ENCODE data around the gene BHLHE41. TPM values are rescaled to one million over a fixed set of nuclear protein-coding genes. Genes with fewer than 3 reads are reported as not detected.

Gene BHLHE41
- total and polyA plus RNA-seq, 2 donors (not counting 1 experiment from before 2014, with no cell fraction given): 2.3 to 2.4 TPM

DNA sequence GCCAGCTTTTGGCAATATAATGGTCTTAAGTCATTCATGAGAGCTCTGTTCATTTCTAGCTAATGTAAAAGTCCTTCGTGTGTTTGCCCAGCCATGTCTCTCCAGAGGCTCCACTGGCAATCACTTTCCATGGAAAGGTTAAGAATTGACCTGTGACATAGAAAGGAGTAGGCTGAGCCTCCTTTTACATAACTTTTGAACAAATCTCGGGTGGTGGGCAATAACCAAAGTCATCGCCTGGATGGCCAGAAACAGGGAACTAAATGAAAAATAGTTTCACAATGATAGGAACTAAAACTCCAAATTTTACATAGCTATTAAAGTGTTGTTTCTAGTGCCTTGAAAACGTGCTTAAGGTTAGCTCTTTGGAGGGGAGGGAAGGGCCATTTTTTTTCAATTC lies 6.5 kb downstream of the BHLHE41 start:
- H3K4me1 ChIP-seq (ENCODE audit: control insufficient read depth, extremely low read depth, insufficient read depth, low read length): peaks cover 2% of the 10 kb centered on the region
- H3K36me3 ChIP-seq (ENCODE audit: control insufficient read depth, insufficient read depth, low read length): no peaks in the 10 kb centered on the region
- no peak overlapping the region for H3K9ac ChIP-seq (ENCODE audit: insufficient read depth, low read length)
- H4K20me1 ChIP-seq (ENCODE audit: control insufficient read depth, extremely low read depth, insufficient read depth, low read length): no peaks in the 10 kb centered on the region
- H3K4me3 ChIP-seq (replicated peaks in 1 of 4; ENCODE audit: control extremely low read depth in 1 of 4, insufficient read depth in 1 of 4, low read depth in 3 of 4, low read length in 4 of 4): no peak overlapping the region
- no peak overlapping the region for H2AFZ ChIP-seq (ENCODE audit: low read length)
- DNase-seq (ENCODE audit: low read depth in 2 of 2): no peak
- H3K9me3 ChIP-seq (ENCODE audit: control insufficient read depth, insufficient read depth, low read depth, low read length): no peaks in the 10 kb centered on the region
- TF ChIP-seq, protein P1, sequence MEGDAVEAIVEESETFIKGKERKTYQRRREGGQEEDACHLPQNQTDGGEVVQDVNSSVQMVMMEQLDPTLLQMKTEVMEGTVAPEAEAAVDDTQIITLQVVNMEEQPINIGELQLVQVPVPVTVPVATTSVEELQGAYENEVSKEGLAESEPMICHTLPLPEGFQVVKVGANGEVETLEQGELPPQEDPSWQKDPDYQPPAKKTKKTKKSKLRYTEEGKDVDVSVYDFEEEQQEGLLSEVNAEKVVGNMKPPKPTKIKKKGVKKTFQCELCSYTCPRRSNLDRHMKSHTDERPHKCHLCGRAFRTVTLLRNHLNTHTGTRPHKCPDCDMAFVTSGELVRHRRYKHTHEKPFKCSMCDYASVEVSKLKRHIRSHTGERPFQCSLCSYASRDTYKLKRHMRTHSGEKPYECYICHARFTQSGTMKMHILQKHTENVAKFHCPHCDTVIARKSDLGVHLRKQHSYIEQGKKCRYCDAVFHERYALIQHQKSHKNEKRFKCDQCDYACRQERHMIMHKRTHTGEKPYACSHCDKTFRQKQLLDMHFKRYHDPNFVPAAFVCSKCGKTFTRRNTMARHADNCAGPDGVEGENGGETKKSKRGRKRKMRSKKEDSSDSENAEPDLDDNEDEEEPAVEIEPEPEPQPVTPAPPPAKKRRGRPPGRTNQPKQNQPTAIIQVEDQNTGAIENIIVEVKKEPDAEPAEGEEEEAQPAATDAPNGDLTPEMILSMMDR (conservative IDR thresholded peaks at IDR 0.05 in 1 of 2, IDR thresholded peaks at IDR 0.05 in 1 of 2; ENCODE audit: low read depth in 1 of 2, low read length in 2 of 2): no peak
- no peak for TF ChIP-seq EZH2 (IDR thresholded peaks at IDR 0.05; ENCODE audit: low read length, missing control alignments)
- no peak overlapping the region for H3K27ac ChIP-seq (ENCODE audit: insufficient read depth, low read length)
- no peaks in the 10 kb centered on the region for H3K79me2 ChIP-seq (ENCODE audit: control insufficient read depth, insufficient read depth, low read length)
- H3K27me3 ChIP-seq (ENCODE audit: control insufficient read depth, insufficient read depth, low read length): no peaks in the 10 kb centered on the region
- no peak overlapping the region for H3K4me2 ChIP-seq (ENCODE audit: extremely low read depth, insufficient read depth, low read length)

DNA sequence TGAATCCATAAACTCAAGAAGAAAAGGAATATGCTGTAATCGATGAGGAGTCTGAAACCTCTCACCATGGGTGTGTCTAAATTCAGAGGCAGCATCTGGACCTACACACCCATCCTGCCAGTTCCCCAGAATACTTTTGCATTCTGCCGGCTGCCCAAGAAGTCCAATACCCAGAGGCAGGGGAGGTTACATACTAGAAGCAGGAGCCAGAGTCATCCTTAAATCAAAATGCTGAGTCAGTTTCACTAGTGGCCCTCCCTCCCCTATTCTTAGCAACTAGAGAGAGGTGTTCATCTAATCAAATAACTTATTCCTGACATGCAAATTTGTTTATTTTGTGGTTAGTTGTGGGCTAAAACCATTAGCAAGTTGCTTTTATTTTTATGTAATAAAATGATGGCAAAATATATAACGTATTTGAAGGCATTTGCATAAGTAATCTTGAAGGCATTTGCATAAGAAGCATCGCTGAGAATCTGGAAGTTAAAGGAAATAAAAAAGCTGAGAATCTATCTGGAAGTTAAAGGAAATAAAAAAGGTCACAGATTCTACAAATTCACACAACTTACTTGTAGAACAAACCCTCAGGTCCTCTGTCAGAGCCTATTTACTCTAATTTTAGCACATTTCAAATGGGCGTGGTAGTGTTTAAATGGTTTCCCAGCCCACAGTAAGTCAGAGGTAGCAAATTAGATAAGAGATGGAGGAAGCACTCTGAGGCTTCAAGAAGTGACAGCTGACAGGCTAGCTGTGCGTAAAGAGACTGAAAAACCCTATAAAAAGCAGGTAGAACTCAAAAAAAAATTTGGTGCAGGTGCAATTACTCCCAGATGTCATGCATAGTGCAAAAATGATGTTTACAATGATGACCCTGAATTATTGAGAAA lies 7.8 kb downstream of the BHLHE41 start:
- no peak for TF ChIP-seq EZH2 (IDR thresholded peaks at IDR 0.05; ENCODE audit: low read length, missing control alignments)
- TF ChIP-seq, protein P1 (conservative IDR thresholded peaks at IDR 0.05 in 1 of 2, IDR thresholded peaks at IDR 0.05 in 1 of 2; ENCODE audit: low read depth in 1 of 2, low read length in 2 of 2): no peak
- no peak overlapping the region for H2AFZ ChIP-seq (ENCODE audit: low read length)
- DNase-seq (ENCODE audit: low read depth in 2 of 2): peak in 1 of 2 donors; percentile 32
- H3K4me1 ChIP-seq (ENCODE audit: control insufficient read depth, extremely low read depth, insufficient read depth, low read length): peaks cover 2% of the 10 kb centered on the region
- H3K9ac ChIP-seq (ENCODE audit: insufficient read depth, low read length): no peak overlapping the region
- no peaks in the 10 kb centered on the region for H3K36me3 ChIP-seq (ENCODE audit: control insufficient read depth, insufficient read depth, low read length)
- H3K27ac ChIP-seq (ENCODE audit: insufficient read depth, low read length): no peak overlapping the region
- H3K4me2 ChIP-seq (ENCODE audit: extremely low read depth, insufficient read depth, low read length): no peak overlapping the region
- no peaks in the 10 kb centered on the region for H3K79me2 ChIP-seq (ENCODE audit: control insufficient read depth, insufficient read depth, low read length)
- H3K9me3 ChIP-seq (ENCODE audit: control insufficient read depth, insufficient read depth, low read depth, low read length): no peaks in the 10 kb centered on the region
- H4K20me1 ChIP-seq (ENCODE audit: control insufficient read depth, extremely low read depth, insufficient read depth, low read length): no peaks in the 10 kb centered on the region
- H3K4me3 ChIP-seq (replicated peaks in 1 of 4; ENCODE audit: control extremely low read depth in 1 of 4, insufficient read depth in 1 of 4, low read depth in 3 of 4, low read length in 4 of 4): no peak overlapping the region
- H3K27me3 ChIP-seq (ENCODE audit: control insufficient read depth, insufficient read depth, low read length): no peaks in the 10 kb centered on the region

DNA sequence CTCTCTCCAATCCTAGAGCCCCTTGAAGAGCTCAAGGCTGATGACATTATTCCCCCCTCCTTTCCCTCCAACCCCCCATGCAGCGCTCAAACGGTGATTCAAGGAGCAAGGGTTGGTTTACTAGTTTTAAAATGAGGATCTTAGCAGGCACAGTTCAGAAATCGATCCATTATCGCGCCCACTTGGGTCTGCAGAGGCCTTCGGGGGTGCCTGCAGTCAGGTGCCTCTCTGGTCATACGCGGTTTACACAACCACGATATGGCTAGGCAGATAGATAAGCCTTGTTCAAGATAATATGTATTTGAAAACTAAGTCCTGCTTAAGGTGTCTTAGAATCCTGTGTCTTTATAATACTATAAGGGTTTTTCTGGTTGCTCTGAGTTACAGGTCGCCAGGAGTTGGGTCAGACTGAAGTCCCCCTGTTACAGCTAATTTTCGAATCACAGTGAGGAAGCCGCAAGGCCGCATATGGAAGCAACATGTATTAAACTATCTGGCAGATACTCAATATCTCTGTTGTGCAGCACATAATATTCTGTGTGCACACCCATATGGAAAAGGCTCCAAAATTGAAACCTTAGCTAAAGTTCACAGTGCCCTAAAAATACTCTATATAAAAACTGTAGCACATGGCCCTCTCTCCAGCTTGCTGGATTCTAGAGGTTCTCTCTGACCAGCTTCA lies 10.0 kb downstream of the BHLHE41 start:
- peak overlapping the region; percentile 80 for H3K27ac ChIP-seq (ENCODE audit: insufficient read depth, low read length)
- TF ChIP-seq EZH2 (IDR thresholded peaks at IDR 0.05; ENCODE audit: low read length, missing control alignments): no peak
- TF ChIP-seq, protein P1 (conservative IDR thresholded peaks at IDR 0.05 in 1 of 2, IDR thresholded peaks at IDR 0.05 in 1 of 2; ENCODE audit: low read depth in 1 of 2, low read length in 2 of 2): no peak
- no peak for DNase-seq (ENCODE audit: low read depth in 2 of 2)

More for the DNA sequence above, 10.0 kb downstream of the BHLHE41 start:
- Histone ChIP-seq H3K9me3 (ENCODE audit: control insufficient read depth, insufficient read depth, low read depth, low read length) (no peaks in the 10 kb centered on the region), H3K36me3 (ENCODE audit: control insufficient read depth, insufficient read depth, low read length) (no peaks in the 10 kb centered on the region), H3K4me2 (ENCODE audit: extremely low read depth, insufficient read depth, low read length) (peak overlapping the region; percentile 75), H3K9ac (ENCODE audit: insufficient read depth, low read length) (peak overlapping the region; percentile 76), H3K27me3 (ENCODE audit: control insufficient read depth, insufficient read depth, low read length) (no peaks in the 10 kb centered on the region), H3K4me3 (replicated peaks in 1 of 4; ENCODE audit: control extremely low read depth in 1 of 4, insufficient read depth in 1 of 4, low read depth in 3 of 4, low read length in 4 of 4) (peak overlapping the region; percentile 22 to 61 (median 42)), H2AFZ (ENCODE audit: low read length) (peak overlapping the region; percentile 67), H4K20me1 (ENCODE audit: control insufficient read depth, extremely low read depth, insufficient read depth, low read length) (no peaks in the 10 kb centered on the region), H3K4me1 (ENCODE audit: control insufficient read depth, extremely low read depth, insufficient read depth, low read length) (peaks cover 2% of the 10 kb centered on the region), H3K79me2 (ENCODE audit: control insufficient read depth, insufficient read depth, low read length) (no peaks in the 10 kb centered on the region)

Data from fibroblast of lung (primary cell).